Prostate gland (tissue), 2 donors: ENCODE data around the gene INSIG2. TPM values are rescaled to one million over a fixed set of nuclear protein-coding genes. Genes with fewer than 3 reads are reported as not detected.

Source experiments
- DNase-seq: peaks from one replicate; pipeline ENCODE4 v3.0.0-alpha.2; 2019; ENCODE audit warnings: low spot score
- H3K27ac ChIP-seq, 2 donors: fragments of 200-600 bp; sonication (generic); 2 replicates each; pipeline ENCODE4 v1.5.1; 2017 to 2019
- H3K27me3 ChIP-seq: fragments of 200-600 bp; sonication (generic); replicated peaks from 2 replicates; pipeline ENCODE4 v1.5.1; 2019; ENCODE audit not compliant: insufficient read depth
- H3K36me3 ChIP-seq, 2 donors: fragments of 200-600 bp; sonication (generic); 1 replicate in 1 of 2; 2 replicates in 1 of 2; pipeline versions ENCODE4 v1.5.1 to v1.8.1; 2017 to 2019
- H3K4me1 ChIP-seq: fragments of 200-600 bp; sonication (generic); replicated peaks from 2 replicates; pipeline ENCODE4 v1.5.1; 2019
- H3K4me3 ChIP-seq, 2 donors: fragments of 200-600 bp; sonication (generic); 2 replicates each; pipeline ENCODE4 v1.5.1; 2017 to 2019
- H3K9me3 ChIP-seq: fragments of 200-600 bp; sonication (generic); 2 replicates; pipeline ENCODE4 v1.5.1; 2017
- CTCF ChIP-seq, 4 experiments: fragments of 200-600 bp in 2 of 4; fragments of 450-650 bp in 2 of 4; sonication (generic) in 2 of 4; IDR thresholded peaks; 1 replicate in 3 of 4; 2 replicates in 1 of 4; pipeline ENCODE4 v1.5.1; 2016 to 2019; ENCODE audit warnings: antibody characterized with exemption in 4 of 4, mild to moderate bottlenecking in 2 of 4, moderate library complexity in 2 of 4
- POLR2A ChIP-seq: fragments of 450-650 bp; IDR thresholded peaks from one replicate; pipeline ENCODE4 v1.6.1; 2016; ENCODE audit warnings: antibody characterized with exemption, mild to moderate bottlenecking
- POLR2AphosphoS5 ChIP-seq: sonication (generic); formaldehyde crosslinking; IDR thresholded peaks from one replicate; pipeline ENCODE4 v1.6.1; 2017; ENCODE audit warnings: antibody characterized with exemption
- WGBS: methylation state at CpG from one replicate; pipeline ENCODE4 v1.1.5; 2018; 5-methylcytosine and 5-hydroxymethylcytosine counted together
- intact Hi-C: fragments of 100-400 bp; cut with DNase I; formaldehyde crosslinking; loops from one replicate; pipeline ENCODE4 v1.14.2; 2022
- total RNA-seq, 2 donors: library from RNA; depleted of rRNA; stranded (reverse); fragments of >200 nt; gene quantifications; one replicate each; pipeline ENCODE4 v1.1.0, GENCODE V29; 2016

Gene INSIG2
- total RNA-seq, 2 donors from 2014 or later = 12.6 to 15.7 TPM

DNA sequence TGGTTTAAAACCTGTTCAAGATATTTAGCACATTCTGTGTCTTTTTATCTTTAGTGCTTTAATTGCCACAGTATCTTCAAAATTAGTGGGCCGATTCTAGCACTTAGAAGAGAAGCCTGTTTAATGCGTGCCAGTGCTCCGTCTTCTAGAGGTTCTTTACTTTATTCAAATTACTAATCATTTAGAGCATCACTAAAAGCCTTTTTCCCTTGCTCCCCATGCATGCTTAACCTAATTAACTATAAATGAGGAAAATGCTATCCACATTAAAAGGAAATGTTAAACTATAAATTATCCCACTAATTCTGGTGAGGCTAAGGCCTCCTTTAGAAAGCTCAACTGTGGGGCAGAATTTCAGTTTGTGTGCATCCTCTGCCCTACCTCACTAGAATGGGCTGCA, 31.5 kb upstream of the INSIG2 start:
- DNase-seq = no peak
- intact Hi-C loops = no loop called here
- H3K27ac ChIP-seq = no peak overlapping the region
- no peaks in the 10 kb centered on the region for H3K27me3 ChIP-seq
- H3K4me1 ChIP-seq = no peaks in the 10 kb centered on the region
- TF ChIP-seq POLR2A = no peak
- TF ChIP-seq POLR2AphosphoS5 = no peak
- TF ChIP-seq CTCF (IDR thresholded peaks at IDR 0.05) = no peak
- WGBS = 90% methylated on average over 3 of the region's 3 CpGs
- no peak overlapping the region for H3K4me3 ChIP-seq
- no peaks in the 10 kb centered on the region for H3K36me3 ChIP-seq
- H3K9me3 ChIP-seq = no peaks in the 10 kb centered on the region

- no peaks in the 10 kb centered on the region for H3K27me3 ChIP-seq
- 95% methylated on average over 3 of the region's 3 CpGs for WGBS
- no peak overlapping the region for H3K27ac ChIP-seq
- H3K4me1 ChIP-seq = no peaks in the 10 kb centered on the region
- H3K36me3 ChIP-seq = no peaks in the 10 kb centered on the region
- intact Hi-C loops = no loop called here
- no peaks in the 10 kb centered on the region for H3K9me3 ChIP-seq
- H3K4me3 ChIP-seq = no peak overlapping the region
- TF ChIP-seq POLR2AphosphoS5 (no peak), CTCF (IDR thresholded peaks at IDR 0.05) (no peak), POLR2A (no peak)
- DNase-seq = no peak
Observed at GRCh38 chr2:118058951-118059350, 29.3 kb upstream of the INSIG2 start.

- H3K36me3 ChIP-seq = no peaks in the 10 kb centered on the region
- no peak overlapping the region for H3K4me3 ChIP-seq
- H3K4me1 ChIP-seq = no peaks in the 10 kb centered on the region
- H3K27ac ChIP-seq = no peak overlapping the region
- 84% methylated on average over 4 of the region's 4 CpGs for WGBS
- TF ChIP-seq POLR2A (no peak), POLR2AphosphoS5 (no peak), CTCF (IDR thresholded peaks at IDR 0.05) (no peak)
- no peak for DNase-seq
- H3K9me3 ChIP-seq = no peaks in the 10 kb centered on the region
- no peaks in the 10 kb centered on the region for H3K27me3 ChIP-seq
- intact Hi-C loops = no loop called here
Observed at GRCh38 chr2:118059919-118060478, 28.3 kb upstream of the INSIG2 start.

- H3K27ac ChIP-seq = no peak overlapping the region
Observed at GRCh38 chr2:118061135-118061955, 26.9 kb upstream of the INSIG2 start.

More at GRCh38 chr2:118061135-118061955, 26.9 kb upstream of the INSIG2 start:
- Histone ChIP-seq H3K4me1 (no peaks in the 10 kb centered on the region), H3K36me3 (no peaks in the 10 kb centered on the region), H3K27me3 (no peaks in the 10 kb centered on the region), H3K9me3 (no peaks in the 10 kb centered on the region), H3K4me3 (no peak overlapping the region)
- no peak for DNase-seq
- intact Hi-C loops = no loop called here
- TF ChIP-seq CTCF (IDR thresholded peaks at IDR 0.05) = peak in 2 of 4 experiments; percentile 5 to 28
- TF ChIP-seq POLR2A = no peak
- WGBS = 72% methylated on average over 4 of the region's 4 CpGs
